ENCODE data around the gene PROX2. TPM values are rescaled to one million over a fixed set of nuclear protein-coding genes. Genes with fewer than 3 reads are reported as not detected.

PROX2 gene
- total RNA-seq, 2 experiments from 2014 or later, result 0.35 to 0.74 TPM

- POLR2A ChIA-PET, result interaction anchor here (0.5 to 1.7 kb wide), 3 partner anchors 11 to 206 kb away, joined by 4 to 8 read pairs (median 7); no protein-coding TSS in a partner anchor
- Histone ChIP-seq H3K27ac (ENCODE audit: low read depth, low read length, poor library complexity, severe bottlenecking) (no peak overlapping the region), H3K9me2 (ENCODE audit: insufficient read depth, low read length) (no peaks in the 10 kb centered on the region), H3K79me2 (ENCODE audit: insufficient read depth, low read depth, low read length) (no peaks in the 10 kb centered on the region), H3K36me3 (ENCODE audit: insufficient read depth, low read length) (no peaks in the 10 kb centered on the region), H2AFZ (ENCODE audit: low read length) (no peak overlapping the region), H3K4me1 (ENCODE audit: insufficient read depth, low read length, poor library complexity, severe bottlenecking) (peaks cover 12% of the 10 kb centered on the region), H4K20me1 (ENCODE audit: insufficient read depth, low read length) (no peaks in the 10 kb centered on the region), H3K4me3 (ENCODE audit: low read depth, low read length, poor library complexity, severe bottlenecking) (no peak overlapping the region), H3K9me3 (ENCODE audit: low read length) (no peaks in the 10 kb centered on the region), H3K4me2 (ENCODE audit: low read length) (no peak overlapping the region)
- BruUV-seq (replicated peaks), result no TSS peak
- intact Hi-C loops (cut with micrococcal nuclease; ENCODE audit: unreplicated experiment), result loop anchor here (5.0 to 10.0 kb wide), 2 partner anchors 253 to 445 kb away; no protein-coding TSS in a partner anchor
- CTCF ChIA-PET (ENCODE audit: unreplicated experiment), result interaction anchor here (1.5 to 2.1 kb wide), 3 partner anchors 12 to 48 kb away, joined by 3 to 13 read pairs (median 7); no protein-coding TSS in a partner anchor
- DNase-seq (ENCODE audit: low spot score), result no peak
- TF ChIP-seq, protein P1, sequence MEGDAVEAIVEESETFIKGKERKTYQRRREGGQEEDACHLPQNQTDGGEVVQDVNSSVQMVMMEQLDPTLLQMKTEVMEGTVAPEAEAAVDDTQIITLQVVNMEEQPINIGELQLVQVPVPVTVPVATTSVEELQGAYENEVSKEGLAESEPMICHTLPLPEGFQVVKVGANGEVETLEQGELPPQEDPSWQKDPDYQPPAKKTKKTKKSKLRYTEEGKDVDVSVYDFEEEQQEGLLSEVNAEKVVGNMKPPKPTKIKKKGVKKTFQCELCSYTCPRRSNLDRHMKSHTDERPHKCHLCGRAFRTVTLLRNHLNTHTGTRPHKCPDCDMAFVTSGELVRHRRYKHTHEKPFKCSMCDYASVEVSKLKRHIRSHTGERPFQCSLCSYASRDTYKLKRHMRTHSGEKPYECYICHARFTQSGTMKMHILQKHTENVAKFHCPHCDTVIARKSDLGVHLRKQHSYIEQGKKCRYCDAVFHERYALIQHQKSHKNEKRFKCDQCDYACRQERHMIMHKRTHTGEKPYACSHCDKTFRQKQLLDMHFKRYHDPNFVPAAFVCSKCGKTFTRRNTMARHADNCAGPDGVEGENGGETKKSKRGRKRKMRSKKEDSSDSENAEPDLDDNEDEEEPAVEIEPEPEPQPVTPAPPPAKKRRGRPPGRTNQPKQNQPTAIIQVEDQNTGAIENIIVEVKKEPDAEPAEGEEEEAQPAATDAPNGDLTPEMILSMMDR (conservative IDR thresholded peaks at IDR 0.05; ENCODE audit: low read length), result no peak
- TF ChIP-seq EZH2phosphoT487 (IDR thresholded peaks at IDR 0.05; ENCODE audit: borderline replicate concordance, low read depth, low read length), result no peak
Measured at GRCh38 chr14:74859757-74860552, 16.0 kb downstream of the PROX2 start.

- no peak for DNase-seq (ENCODE audit: low spot score)
- peaks cover 12% of the 10 kb centered on the region for H3K4me1 ChIP-seq (ENCODE audit: insufficient read depth, low read length, poor library complexity, severe bottlenecking)
- no peak overlapping the region for H3K27ac ChIP-seq (ENCODE audit: low read depth, low read length, poor library complexity, severe bottlenecking)
- no peaks in the 10 kb centered on the region for H3K36me3 ChIP-seq (ENCODE audit: insufficient read depth, low read length)
- no peaks in the 10 kb centered on the region for H3K9me3 ChIP-seq (ENCODE audit: low read length)
- BruUV-seq (replicated peaks), result no TSS peak
- no peak overlapping the region for H2AFZ ChIP-seq (ENCODE audit: low read length)
- CTCF ChIA-PET (ENCODE audit: unreplicated experiment), result interaction anchor here (0.6 to 2.3 kb wide), 2 partner anchors 48 to 379 kb away, joined by 3 to 8 read pairs; no protein-coding TSS in a partner anchor
- TF ChIP-seq, protein P1 (conservative IDR thresholded peaks at IDR 0.05; ENCODE audit: low read length), result no peak
- TF ChIP-seq EZH2phosphoT487 (IDR thresholded peaks at IDR 0.05; ENCODE audit: borderline replicate concordance, low read depth, low read length), result no peak
- H3K4me3 ChIP-seq (ENCODE audit: low read depth, low read length, poor library complexity, severe bottlenecking), result no peak overlapping the region
- no peaks in the 10 kb centered on the region for H3K9me2 ChIP-seq (ENCODE audit: insufficient read depth, low read length)
- H4K20me1 ChIP-seq (ENCODE audit: insufficient read depth, low read length), result no peaks in the 10 kb centered on the region
- intact Hi-C loops (cut with micrococcal nuclease; ENCODE audit: unreplicated experiment), result loop anchor here (5.0 kb wide), 1 partner anchor 251 kb away; no protein-coding TSS in a partner anchor
- POLR2A ChIA-PET, result interaction anchor here (0.5 to 1.2 kb wide), 3 partner anchors 16 to 112 kb away, joined by 3 to 4 read pairs (median 3); no protein-coding TSS in a partner anchor
- H3K4me2 ChIP-seq (ENCODE audit: low read length), result no peak overlapping the region
- no peaks in the 10 kb centered on the region for H3K79me2 ChIP-seq (ENCODE audit: insufficient read depth, low read depth, low read length)
Measured at GRCh38 chr14:74858022-74858421, 17.9 kb downstream of the PROX2 start.

All from OCI-LY7 (cell line).